RWPE1 (cell line): ENCODE results near the gene HKDC1.
"Not testable (repeated sequence)": the region's sequence is repeated elsewhere in the genome, so short reads cannot be mapped to it uniquely, and the experiment has no call there.

Experiments
- CTCF ChIA-PET: fragments of 350-600 bp; sonication (Branson Sonifier 250); formaldehyde crosslinking; extraction: SDS; loops from one replicate; lab custom pipeline; 2021; lab: Yijun Ruan, JAX
- POLR2A ChIA-PET: fragments of 400-600 bp; formaldehyde crosslinking; extraction: SDS; loops from one replicate; lab custom pipeline; 2020; ENCODE audit warnings: antibody characterized with exemption; ENCODE audit not compliant: low non-redundant PET; lab: Yijun Ruan, JAX
- DNase-seq: peaks from one replicate; pipeline ENCODE4 v3.0.0; 2012; ENCODE audit warnings: low spot score
- H3K27ac ChIP-seq: fragments of 450-650 bp; 2 replicates; pipeline ENCODE4 v1.5.1; 2017
- CTCF ChIP-seq: fragments of 450-650 bp; conservative IDR thresholded peaks from 2 replicates; pipeline ENCODE4 v1.5.1; 2017; ENCODE audit warnings: low read depth, mild to moderate bottlenecking

The HKDC1 gene

GRCh38 chr10:69250041-69250440, 29.9 kb downstream of the HKDC1 start:
- CTCF ChIA-PET: no interaction called here
- POLR2A ChIA-PET: no interaction called here
- TF ChIP-seq CTCF: no peak
- no peak overlapping the region for H3K27ac ChIP-seq
- DNase-seq: no peak

- H3K27ac ChIP-seq, POLR2A ChIA-PET, DNase-seq, CTCF ChIA-PET: not testable (repeated sequence)
These were observed 31.3 kb downstream of the HKDC1 start for GRCh38 chr10:69251417-69251816.

- POLR2A ChIA-PET: no interaction called here
These were observed 33.0 kb downstream of the HKDC1 start for GRCh38 chr10:69253171-69253570.

GRCh38 chr10:69254877-69255276, 34.7 kb downstream of the HKDC1 start:
- POLR2A ChIA-PET: interaction anchor here (0.5 kb wide), 1 partner anchor 70 kb away, joined by 12 read pairs; no protein-coding TSS in a partner anchor
- DNase-seq: no peak
- no peak overlapping the region for H3K27ac ChIP-seq
- CTCF ChIA-PET: no interaction called here
- no peak for TF ChIP-seq CTCF

More at GRCh38 chr10:69253171-69253570, 33.0 kb downstream of the HKDC1 start:
- no peak for DNase-seq
- no peak for TF ChIP-seq CTCF
- H3K27ac ChIP-seq: no peak overlapping the region
- CTCF ChIA-PET: interaction anchor here (0.6 to 0.7 kb wide), 2 partner anchors 138 to 140 kb away, joined by 3 to 6 read pairs; no protein-coding TSS in a partner anchor

GRCh38 chr10:69259547-69260243, 39.6 kb downstream of the HKDC1 start:
- ChIA-PET CTCF (interaction anchor here (0.8 kb wide), 1 partner anchor 133 kb away, joined by 3 read pairs; no protein-coding TSS in a partner anchor), POLR2A (interaction anchor here (0.6 kb wide), 1 partner anchor 107 kb away, joined by 3 read pairs; no protein-coding TSS in a partner anchor)
- no peak for DNase-seq

GRCh38 chr10:69261184-69261583, 41.1 kb downstream of the HKDC1 start:
- H3K27ac ChIP-seq: no peak overlapping the region
- TF ChIP-seq CTCF: no peak
- ChIA-PET POLR2A (no interaction called here), CTCF (no interaction called here)
- no peak for DNase-seq

More at GRCh38 chr10:69259547-69260243, 39.6 kb downstream of the HKDC1 start:
- no peak overlapping the region for H3K27ac ChIP-seq
- TF ChIP-seq CTCF: no peak

- DNase-seq: no peak
- no peak for TF ChIP-seq CTCF
- H3K27ac ChIP-seq: no peak overlapping the region
- ChIA-PET CTCF (no interaction called here), POLR2A (no interaction called here)
These were observed 42.2 kb downstream of the HKDC1 start for GRCh38 chr10:69262292-69262751.
